ENCODE results near the gene CDCA3. TPM values are rescaled to one million over a fixed set of nuclear protein-coding genes. Genes with fewer than 3 reads are reported as not detected.

The CDCA3 gene
- total RNA-seq, 1 experiment from 2014 or later, result 92.0 TPM

GRCh38 chr12:6831450-6831995 lies 19.6 kb downstream of the CDCA3 start:
- DNase-seq (no peak), ATAC-seq (no peak)
- H3K4me1 ChIP-seq (ENCODE audit: insufficient read depth, low read length), result peaks cover 5% of the 10 kb centered on the region; the same call in 1 of the 2 replicates
- TF ChIP-seq EZH2 (IDR thresholded peaks at IDR 0.05; ENCODE audit: low read length, unreplicated experiment) (no peak), CTCF (conservative IDR thresholded peaks at IDR 0.05; ENCODE audit: low read depth, low read length) (no peak), EZH2phosphoT487 (IDR thresholded peaks at IDR 0.05; ENCODE audit: borderline replicate concordance, low read length) (no peak)
- H3K27me3 ChIP-seq (ENCODE audit: low read length), result no peaks in the 10 kb centered on the region
- no peaks in the 10 kb centered on the region for H4K20me1 ChIP-seq (ENCODE audit: low read length)
- no peak overlapping the region for H3K9ac ChIP-seq (ENCODE audit: low read length)
- H3K36me3 ChIP-seq (ENCODE audit: low read depth, low read length), result no peaks in the 10 kb centered on the region
- intact Hi-C loops (cut with micrococcal nuclease), result no loop called here
- POLR2A ChIA-PET (ENCODE audit: unreplicated experiment), result no interaction called here
- H3K4me3 ChIP-seq (ENCODE audit: low read length), result no peak overlapping the region
- H3K9me2 ChIP-seq (replicated peaks; ENCODE audit: low read length), result no peaks in the 10 kb centered on the region
- no peak overlapping the region for H3K4me2 ChIP-seq (ENCODE audit: low read length)
- no TSS peak for BruUV-seq (replicated peaks)
- H3K79me2 ChIP-seq (ENCODE audit: low read length), result no peaks in the 10 kb centered on the region
- no peaks in the 10 kb centered on the region for H3K9me3 ChIP-seq (ENCODE audit: low read length)
- CTCF ChIA-PET, result no interaction called here
- H3K27ac ChIP-seq (ENCODE audit: low read length), result no peak overlapping the region
- H3F3A ChIP-seq (ENCODE audit: low read length, unreplicated experiment), result no peaks in the 10 kb centered on the region
- no peak overlapping the region for H2AFZ ChIP-seq (ENCODE audit: low read length)

- Histone ChIP-seq H3K79me2 (ENCODE audit: low read length) (no peaks in the 10 kb centered on the region), H3K4me1 (ENCODE audit: insufficient read depth, low read length) (peaks cover 5% of the 10 kb centered on the region; the same call in 1 of the 2 replicates), H4K20me1 (ENCODE audit: low read length) (no peaks in the 10 kb centered on the region), H3K9ac (ENCODE audit: low read length) (no peak overlapping the region), H3F3A (ENCODE audit: low read length, unreplicated experiment) (no peaks in the 10 kb centered on the region), H3K9me2 (replicated peaks; ENCODE audit: low read length) (no peaks in the 10 kb centered on the region), H3K36me3 (ENCODE audit: low read depth, low read length) (no peaks in the 10 kb centered on the region), H3K27ac (ENCODE audit: low read length) (no peak overlapping the region), H3K4me2 (ENCODE audit: low read length) (no peak overlapping the region), H2AFZ (ENCODE audit: low read length) (no peak overlapping the region), H3K4me3 (ENCODE audit: low read length) (no peak overlapping the region), H3K9me3 (ENCODE audit: low read length) (no peaks in the 10 kb centered on the region), H3K27me3 (ENCODE audit: low read length) (no peaks in the 10 kb centered on the region)
- no peak for ATAC-seq
- intact Hi-C loops (cut with micrococcal nuclease), result no loop called here
- CTCF ChIA-PET, result no interaction called here
- no TSS peak for BruUV-seq (replicated peaks)
- DNase-seq, result no peak
- POLR2A ChIA-PET (ENCODE audit: unreplicated experiment), result no interaction called here
- TF ChIP-seq EZH2phosphoT487 (IDR thresholded peaks at IDR 0.05; ENCODE audit: borderline replicate concordance, low read length), result no peak
- TF ChIP-seq EZH2 (IDR thresholded peaks at IDR 0.05; ENCODE audit: low read length, unreplicated experiment), result no peak
- TF ChIP-seq CTCF (conservative IDR thresholded peaks at IDR 0.05; ENCODE audit: low read depth, low read length), result no peak
Observed at GRCh38 chr12:6830999-6831398, 20.1 kb downstream of the CDCA3 start.

GRCh38 chr12:6830286-6830890 lies 20.7 kb downstream of the CDCA3 start:
- Histone ChIP-seq H4K20me1 (ENCODE audit: low read length) (no peaks in the 10 kb centered on the region), H3K36me3 (ENCODE audit: low read depth, low read length) (no peaks in the 10 kb centered on the region), H3K9ac (ENCODE audit: low read length) (no peak overlapping the region), H3K27ac (ENCODE audit: low read length) (no peak overlapping the region), H3K4me2 (ENCODE audit: low read length) (no peak overlapping the region), H3F3A (ENCODE audit: low read length, unreplicated experiment) (no peaks in the 10 kb centered on the region), H3K9me2 (replicated peaks; ENCODE audit: low read length) (no peaks in the 10 kb centered on the region), H3K4me3 (ENCODE audit: low read length) (no peak overlapping the region), H3K9me3 (ENCODE audit: low read length) (no peaks in the 10 kb centered on the region), H3K4me1 (ENCODE audit: insufficient read depth, low read length) (peaks cover 5% of the 10 kb centered on the region; the same call in 1 of the 2 replicates), H3K27me3 (ENCODE audit: low read length) (no peaks in the 10 kb centered on the region), H2AFZ (ENCODE audit: low read length) (no peak overlapping the region), H3K79me2 (ENCODE audit: low read length) (no peaks in the 10 kb centered on the region)
- BruUV-seq (replicated peaks), result no TSS peak
- ChIA-PET CTCF (no interaction called here), POLR2A (ENCODE audit: unreplicated experiment) (no interaction called here)
- no peak for TF ChIP-seq CTCF (conservative IDR thresholded peaks at IDR 0.05; ENCODE audit: low read depth, low read length)
- no peak for TF ChIP-seq EZH2phosphoT487 (IDR thresholded peaks at IDR 0.05; ENCODE audit: borderline replicate concordance, low read length)
- TF ChIP-seq EZH2 (IDR thresholded peaks at IDR 0.05; ENCODE audit: low read length, unreplicated experiment), result no peak
- DNase-seq (no peak), ATAC-seq (no peak)
- intact Hi-C loops (cut with micrococcal nuclease), result no loop called here

All from PC-3 (cell line).